Aorta (tissue), 5 donors: ENCODE results near the gene SCAF8. TPM values are rescaled to one million over a fixed set of nuclear protein-coding genes. Genes with fewer than 3 reads are reported as not detected.

ENCODE experiments used
- ATAC-seq: fragments of 200-7000 bp; cut with Tn5 transposase; one replicate; pipeline ENCODE4 v1.9.1; 2022; ENCODE audit warnings: moderate library complexity; ENCODE audit not compliant: low FRiP score
- DNase-seq, 2 donors: peaks; one replicate each; pipeline ENCODE4 v3.0.0-alpha.2; 2020
- H3K27ac ChIP-seq, 2 donors: one replicate each; pipeline ENCODE4 v1.5.1; 2013; ENCODE audit warnings: low read length in 2 of 2, mild to moderate bottlenecking in 2 of 2, moderate library complexity in 2 of 2, control low read depth in 1 of 2, inconsistent platforms in 1 of 2, low read depth in 1 of 2
- H3K27me3 ChIP-seq, 2 donors: one replicate each; pipeline ENCODE4 v1.6.1; 2013; ENCODE audit warnings: control low read depth in 1 of 2, low read length in 1 of 2, mild to moderate bottlenecking in 1 of 2, moderate library complexity in 1 of 2; ENCODE audit not compliant: insufficient read depth in 2 of 2, control insufficient read depth in 1 of 2
- H3K36me3 ChIP-seq, 2 donors: one replicate each; pipeline ENCODE4 v1.6.1; 2013; ENCODE audit warnings: control low read depth in 1 of 2, low read length in 1 of 2, mild to moderate bottlenecking in 1 of 2; ENCODE audit not compliant: insufficient read depth in 2 of 2, control insufficient read depth in 1 of 2
- H3K4me1 ChIP-seq, 2 donors: one replicate each; pipeline ENCODE4 v1.6.1; 2013; ENCODE audit warnings: low read length in 2 of 2, control low read depth in 1 of 2, mild to moderate bottlenecking in 1 of 2, moderate library complexity in 1 of 2; ENCODE audit not compliant: insufficient read depth in 2 of 2, control insufficient read depth in 1 of 2
- H3K4me3 ChIP-seq, 2 donors: one replicate each; pipeline ENCODE4 v1.5.1; 2013; ENCODE audit warnings: low read length in 2 of 2, control low read depth in 1 of 2, mild to moderate bottlenecking in 1 of 2
- H3K9me3 ChIP-seq: one replicate; pipeline ENCODE4 v1.6.1; 2013; ENCODE audit warnings: mild to moderate bottlenecking, low read length; ENCODE audit not compliant: control insufficient read depth
- WGBS, 2 donors: extraction: QIAGEN DNeasy Blood & Tissue Kit; methylation state at CpG; one replicate each; pipeline ENCODE4 v1.1.7; 2013; 5-methylcytosine and 5-hydroxymethylcytosine counted together
- intact Hi-C, 2 donors: fragments of 100-400 bp; cut with DNase I; formaldehyde crosslinking; loops; one replicate each; pipeline versions ENCODE4 v1.14.2 to v1.15.0; 2022
- polyA plus RNA-seq, 2 donors: library from polyadenylated mRNA; stranded (reverse); fragments of 200-250 nt; gene quantifications; one replicate each; pipeline ENCODE4 v1.2.3, GENCODE V29; 2013
- total RNA-seq, 2 donors: library from RNA; stranded (reverse); fragmentation: NEBNext Ultra II Directional; extraction: Animal tissue kit (Norgen Biotek cat#: 25700); gene quantifications; one replicate each; pipeline ENCODE4 v1.2.1, GENCODE V29; 2021
- donor health status: healthy with polysubstance abuse.
- donor health status: Bipolar disorder and iron deficiency.
- donor health status: DM: no; HTN: no; CAD: no.
- donor health status: DM: no; HTN: no; CAD: no.
- donor health status: DM: yes; HTN: yes; CAD: no.

Gene SCAF8
- total and polyA plus RNA-seq, 4 donors = 10.5 to 52.3 (median 29.8) TPM

GRCh38 chr6:154785075-154785474 lies 51.9 kb downstream of the SCAF8 start:
- no peak for ATAC-seq

GRCh38 chr6:154786144-154786868 lies 53.1 kb downstream of the SCAF8 start:
- Histone ChIP-seq H3K27ac (no peak overlapping the region), H3K4me1 (no peaks in the 10 kb centered on the region), H3K27me3 (no peaks in the 10 kb centered on the region), H3K36me3 (no peaks in the 10 kb centered on the region), H3K4me3 (no peak overlapping the region), H3K9me3 (no peaks in the 10 kb centered on the region)
- no peak for DNase-seq
- intact Hi-C loops = no loop called here
- no peak for ATAC-seq
- 95 to 96% methylated on average over 9 of the region's 9 CpGs for WGBS, 2 donors

More at GRCh38 chr6:154785075-154785474, 51.9 kb downstream of the SCAF8 start:
- H3K4me3 ChIP-seq = no peak overlapping the region
- intact Hi-C loops = no loop called here
- H3K4me1 ChIP-seq = no peaks in the 10 kb centered on the region
- H3K9me3 ChIP-seq = no peaks in the 10 kb centered on the region
- H3K36me3 ChIP-seq = no peaks in the 10 kb centered on the region
- WGBS, 2 donors = 92 to 94% methylated on average over 2 of the region's 2 CpGs
- H3K27ac ChIP-seq = no peak overlapping the region
- H3K27me3 ChIP-seq = no peaks in the 10 kb centered on the region
- no peak for DNase-seq

- Histone ChIP-seq H3K9me3 (no peaks in the 10 kb centered on the region), H3K4me1 (no peaks in the 10 kb centered on the region), H3K36me3 (peaks cover 0 to 2% of the 10 kb centered on the region in 2 donors), H3K4me3 (no peak overlapping the region), H3K27me3 (no peaks in the 10 kb centered on the region), H3K27ac (no peak overlapping the region)
- intact Hi-C loops = no loop called here
- 57 to 58% methylated on average over 5 of the region's 5 CpGs for whole genome bisulfite sequencing, 2 donors
- ATAC-seq (no peak), DNase-seq (no peak)
Measured at GRCh38 chr6:154791556-154792317, 58.5 kb downstream of the SCAF8 start.

- ATAC-seq (no peak), DNase-seq (no peak)
- H3K4me3 ChIP-seq = no peak overlapping the region
- H3K4me1 ChIP-seq = no peaks in the 10 kb centered on the region
- intact Hi-C loops = no loop called here
- no peak overlapping the region for H3K27ac ChIP-seq
- no peaks in the 10 kb centered on the region for H3K9me3 ChIP-seq
- H3K27me3 ChIP-seq = no peaks in the 10 kb centered on the region
- WGBS, 2 donors = 81 to 82% methylated on average over 4 of the region's 4 CpGs
- H3K36me3 ChIP-seq = peaks cover 0 to 2% of the 10 kb centered on the region in 2 donors
Measured at GRCh38 chr6:154792325-154792724, 59.1 kb downstream of the SCAF8 start.

GRCh38 chr6:154792761-154793160 lies 59.5 kb downstream of the SCAF8 start:
- 66 to 81% methylated on average over 3 of the region's 3 CpGs for whole genome bisulfite sequencing, 2 donors
- Histone ChIP-seq H3K4me3 (no peak overlapping the region), H3K27me3 (no peaks in the 10 kb centered on the region), H3K36me3 (peaks cover 0 to 2% of the 10 kb centered on the region in 2 donors), H3K4me1 (no peaks in the 10 kb centered on the region), H3K9me3 (no peaks in the 10 kb centered on the region), H3K27ac (no peak overlapping the region)
- intact Hi-C loops = no loop called here
- ATAC-seq = no peak
- no peak for DNase-seq

GRCh38 chr6:154796484-154796883 lies 63.3 kb downstream of the SCAF8 start:
- Histone ChIP-seq H3K9me3 (no peaks in the 10 kb centered on the region), H3K36me3 (peaks cover 0 to 2% of the 10 kb centered on the region in 2 donors), H3K4me3 (no peak overlapping the region), H3K27me3 (no peaks in the 10 kb centered on the region), H3K27ac (no peak overlapping the region), H3K4me1 (no peaks in the 10 kb centered on the region)
- intact Hi-C loops = no loop called here
- 89 to 92% methylated on average over 3 of the region's 3 CpGs for WGBS, 2 donors
- DNase-seq (no peak), ATAC-seq (no peak)

- ATAC-seq (no peak), DNase-seq (no peak)
- Histone ChIP-seq H3K27ac (no peak overlapping the region), H3K4me3 (no peak overlapping the region), H3K36me3 (peaks cover 0 to 2% of the 10 kb centered on the region in 2 donors), H3K27me3 (no peaks in the 10 kb centered on the region), H3K9me3 (no peaks in the 10 kb centered on the region), H3K4me1 (no peaks in the 10 kb centered on the region)
- WGBS, 2 donors = 95% methylated on average over 3 of the region's 3 CpGs
- intact Hi-C loops = no loop called here
Measured at GRCh38 chr6:154797857-154798256, 64.6 kb downstream of the SCAF8 start.

GRCh38 chr6:154800338-154800737 lies 67.1 kb downstream of the SCAF8 start:
- H3K27ac ChIP-seq = no peak overlapping the region
- H3K36me3 ChIP-seq = no peaks in the 10 kb centered on the region
- intact Hi-C loops = loop anchor here (10.0 kb wide), 1 partner anchor 646 kb away; no protein-coding TSS in a partner anchor
- H3K27me3 ChIP-seq = no peaks in the 10 kb centered on the region
- no peak for ATAC-seq
- no peak overlapping the region for H3K4me3 ChIP-seq
- DNase-seq = no peak
- H3K4me1 ChIP-seq = no peaks in the 10 kb centered on the region
- H3K9me3 ChIP-seq = no peaks in the 10 kb centered on the region
